DND-41 (cell line): ENCODE data around the gene GNPTG.

Experiments
- EZH2 ChIP-seq: IDR thresholded peaks from 3 replicates; pipeline ENCODE4 v1.6.1; 2012; ENCODE audit warnings: borderline replicate concordance, low read depth, mild to moderate bottlenecking, moderate library complexity, low read length, inconsistent platforms; ENCODE audit not compliant: severe bottlenecking
- TF ChIP-seq, protein P1 (sequence below): IDR thresholded peaks from 2 replicates; pipeline ENCODE4 v1.5.1; 2012; ENCODE audit warnings: borderline replicate concordance, low read length, moderate library complexity, mild to moderate bottlenecking; ENCODE audit not compliant: poor library complexity, severe bottlenecking; ENCODE audit errors: extremely low read depth

DNA sequence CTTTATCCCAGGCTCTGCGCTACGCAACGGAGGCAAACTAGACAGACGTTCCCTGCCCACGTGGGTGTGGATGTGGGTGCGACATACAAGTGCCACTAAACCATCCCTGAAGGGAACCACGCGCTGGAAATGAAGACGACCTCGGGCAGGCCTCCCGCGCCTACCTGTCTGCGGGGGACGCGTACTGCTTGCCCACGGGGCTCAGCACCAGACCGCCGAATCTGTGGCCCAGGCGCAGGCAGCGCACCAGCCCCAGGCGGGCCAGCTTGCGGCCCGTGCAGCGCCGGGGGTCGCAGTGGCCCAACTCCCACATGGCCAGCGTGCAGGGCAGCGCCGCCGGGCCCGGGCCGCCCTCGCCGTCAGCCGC lies 533 bp upstream of the GNPTG start:
- TF ChIP-seq EZH2: no peak
- TF ChIP-seq, protein P1, sequence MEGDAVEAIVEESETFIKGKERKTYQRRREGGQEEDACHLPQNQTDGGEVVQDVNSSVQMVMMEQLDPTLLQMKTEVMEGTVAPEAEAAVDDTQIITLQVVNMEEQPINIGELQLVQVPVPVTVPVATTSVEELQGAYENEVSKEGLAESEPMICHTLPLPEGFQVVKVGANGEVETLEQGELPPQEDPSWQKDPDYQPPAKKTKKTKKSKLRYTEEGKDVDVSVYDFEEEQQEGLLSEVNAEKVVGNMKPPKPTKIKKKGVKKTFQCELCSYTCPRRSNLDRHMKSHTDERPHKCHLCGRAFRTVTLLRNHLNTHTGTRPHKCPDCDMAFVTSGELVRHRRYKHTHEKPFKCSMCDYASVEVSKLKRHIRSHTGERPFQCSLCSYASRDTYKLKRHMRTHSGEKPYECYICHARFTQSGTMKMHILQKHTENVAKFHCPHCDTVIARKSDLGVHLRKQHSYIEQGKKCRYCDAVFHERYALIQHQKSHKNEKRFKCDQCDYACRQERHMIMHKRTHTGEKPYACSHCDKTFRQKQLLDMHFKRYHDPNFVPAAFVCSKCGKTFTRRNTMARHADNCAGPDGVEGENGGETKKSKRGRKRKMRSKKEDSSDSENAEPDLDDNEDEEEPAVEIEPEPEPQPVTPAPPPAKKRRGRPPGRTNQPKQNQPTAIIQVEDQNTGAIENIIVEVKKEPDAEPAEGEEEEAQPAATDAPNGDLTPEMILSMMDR: no peak
